ENCODE measurements around the gene PSMB4. TPM values are rescaled to one million over a fixed set of nuclear protein-coding genes. Genes with fewer than 3 reads are reported as not detected.
"Not testable (repeated sequence)": the region's sequence is repeated elsewhere in the genome, so short reads cannot be mapped to it uniquely, and the experiment has no call there.

The PSMB4 gene
- total RNA-seq (344 TPM), polyA plus RNA-seq (10 to 100 TPM; 79.4 to 99.1 (median 91.0) TPM)

GRCh38 chr1:151399324-151400171 lies at the start of gene PSMB4:
Gene PSMB4 (plus strand): TSS chr1:151399573. CDS start chr1:151399588, 15 bp downstream.
- H3K36me3 Mint-ChIP-seq: peaks cover 25% of the 10 kb centered on the region
- H3K4me1 Mint-ChIP-seq: peaks cover 5 to 37% (median 26%) of the 10 kb centered on the region in 4 donors
- Histone ChIP-seq H3K27ac (ENCODE audit: insufficient read depth, low read length, poor library complexity, severe bottlenecking) (peak within 1 kb of the TSS; percentile 92), H3K4me3 (ENCODE audit: low read depth, low read length) (peak within 1 kb of the TSS; percentile 96), H3K9me3 (ENCODE audit: control insufficient read depth in 2 of 2, low read length in 2 of 2) (no peaks in the 10 kb centered on the region), H3K36me3 (ENCODE audit: control insufficient read depth, insufficient read depth, low read length) (peaks cover 27% of the 10 kb centered on the region), H3K27me3 (ENCODE audit: control insufficient read depth, insufficient read depth, low read length) (no peaks in the 10 kb centered on the region), H3K4me1 (ENCODE audit: control insufficient read depth, insufficient read depth, low read length, poor library complexity, severe bottlenecking) (peaks cover 16% of the 10 kb centered on the region)
- H3K9me3 Mint-ChIP-seq: no peaks in the 10 kb centered on the region
- peaks cover 8% of the 10 kb centered on the region for H3K27me3 Mint-ChIP-seq
- DNase-seq: peak; percentile 80 to 95 (median 91)
- H3K27ac Mint-ChIP-seq: peak within 1 kb of the TSS; percentile 97 to 100 (median 98)
- ATAC-seq (ENCODE audit: low read depth in 2 of 2): peak; percentile 91 to 93
- H3K4me3 Mint-ChIP-seq: peak within 1 kb of the TSS; percentile 87 to 93 (median 92)

GRCh38 chr1:151350323-151350722 lies 49.0 kb upstream of the PSMB4 start:
- not testable (repeated sequence) for H3K27ac ChIP-seq (ENCODE audit: insufficient read depth, low read length, poor library complexity, severe bottlenecking); H3K27me3 ChIP-seq (ENCODE audit: control insufficient read depth, insufficient read depth, low read length); H3K27me3 Mint-ChIP-seq; ATAC-seq (ENCODE audit: low read depth in 2 of 2); H3K4me3 ChIP-seq (ENCODE audit: low read depth, low read length); H3K9me3 Mint-ChIP-seq; H3K9me3 ChIP-seq (ENCODE audit: control insufficient read depth in 2 of 2, low read length in 2 of 2); H3K27ac Mint-ChIP-seq; H3K36me3 Mint-ChIP-seq; DNase-seq; H3K36me3 ChIP-seq (ENCODE audit: control insufficient read depth, insufficient read depth, low read length)
- peaks cover 5 to 30% (median 18%) of the 10 kb centered on the region in 4 donors for H3K4me1 Mint-ChIP-seq
- peak overlapping the region in 1 of 4 donors; percentile 15 for H3K4me3 Mint-ChIP-seq
- peaks cover 21% of the 10 kb centered on the region for H3K4me1 ChIP-seq (ENCODE audit: control insufficient read depth, insufficient read depth, low read length, poor library complexity, severe bottlenecking)

- Mint-ChIP-seq H3K27ac (no peak overlapping the region), H3K9me3 (peaks cover 0 to 2% (median 0%) of the 10 kb centered on the region in 7 donors), H3K27me3 (no peaks in the 10 kb centered on the region), H3K36me3 (peaks cover 2% of the 10 kb centered on the region), H3K4me3 (no peak overlapping the region), H3K4me1 (peaks cover 3 to 12% (median 6%) of the 10 kb centered on the region in 4 donors)
- Histone ChIP-seq H3K4me3 (ENCODE audit: low read depth, low read length) (no peak overlapping the region), H3K27ac (ENCODE audit: insufficient read depth, low read length, poor library complexity, severe bottlenecking) (no peak overlapping the region), H3K36me3 (ENCODE audit: control insufficient read depth, insufficient read depth, low read length) (no peaks in the 10 kb centered on the region), H3K9me3 (ENCODE audit: control insufficient read depth in 2 of 2, low read length in 2 of 2) (no peaks in the 10 kb centered on the region), H3K4me1 (ENCODE audit: control insufficient read depth, insufficient read depth, low read length, poor library complexity, severe bottlenecking) (peaks cover 6% of the 10 kb centered on the region), H3K27me3 (ENCODE audit: control insufficient read depth, insufficient read depth, low read length) (no peaks in the 10 kb centered on the region)
- DNase-seq (no peak), ATAC-seq (ENCODE audit: low read depth in 2 of 2) (no peak)
Measured at GRCh38 chr1:151352021-151352718, 47.2 kb upstream of the PSMB4 start.

- Mint-ChIP-seq H3K4me3 (no peak overlapping the region), H3K36me3 (no peaks in the 10 kb centered on the region), H3K4me1 (no peaks in the 10 kb centered on the region), H3K27ac (no peak overlapping the region), H3K9me3 (peaks cover 0 to 4% (median 0%) of the 10 kb centered on the region in 7 donors), H3K27me3 (no peaks in the 10 kb centered on the region)
- DNase-seq (no peak), ATAC-seq (ENCODE audit: low read depth in 2 of 2) (no peak)
- no peaks in the 10 kb centered on the region for H3K9me3 ChIP-seq (ENCODE audit: control insufficient read depth in 2 of 2, low read length in 2 of 2)
- H3K4me1 ChIP-seq (ENCODE audit: control insufficient read depth, insufficient read depth, low read length, poor library complexity, severe bottlenecking): no peaks in the 10 kb centered on the region
- H3K27ac ChIP-seq (ENCODE audit: insufficient read depth, low read length, poor library complexity, severe bottlenecking): no peak overlapping the region
- no peaks in the 10 kb centered on the region for H3K36me3 ChIP-seq (ENCODE audit: control insufficient read depth, insufficient read depth, low read length)
- H3K27me3 ChIP-seq (ENCODE audit: control insufficient read depth, insufficient read depth, low read length): no peaks in the 10 kb centered on the region
- no peak overlapping the region for H3K4me3 ChIP-seq (ENCODE audit: low read depth, low read length)
Measured at GRCh38 chr1:151356696-151357095, 42.7 kb upstream of the PSMB4 start.

- Histone ChIP-seq H3K27me3 (ENCODE audit: control insufficient read depth, insufficient read depth, low read length) (no peaks in the 10 kb centered on the region), H3K27ac (ENCODE audit: insufficient read depth, low read length, poor library complexity, severe bottlenecking) (no peak overlapping the region), H3K9me3 (ENCODE audit: control insufficient read depth in 2 of 2, low read length in 2 of 2) (peaks cover 3 to 10% of the 10 kb centered on the region in 2 experiments), H3K4me1 (ENCODE audit: control insufficient read depth, insufficient read depth, low read length, poor library complexity, severe bottlenecking) (no peaks in the 10 kb centered on the region), H3K36me3 (ENCODE audit: control insufficient read depth, insufficient read depth, low read length) (no peaks in the 10 kb centered on the region), H3K4me3 (ENCODE audit: low read depth, low read length) (no peak overlapping the region)
- Mint-ChIP-seq H3K4me3 (peak overlapping the region in 1 of 4 donors; percentile 38), H3K36me3 (no peaks in the 10 kb centered on the region), H3K9me3 (peaks cover 0 to 10% (median 2%) of the 10 kb centered on the region in 7 donors), H3K4me1 (no peaks in the 10 kb centered on the region), H3K27me3 (no peaks in the 10 kb centered on the region), H3K27ac (no peak overlapping the region)
- no peak for ATAC-seq (ENCODE audit: low read depth in 2 of 2)
- DNase-seq: no peak
Measured at GRCh38 chr1:151361883-151362282, 37.5 kb upstream of the PSMB4 start.

- Mint-ChIP-seq H3K27me3 (no peaks in the 10 kb centered on the region), H3K9me3 (peaks cover 0 to 10% (median 2%) of the 10 kb centered on the region in 7 donors), H3K4me3 (no peak overlapping the region), H3K4me1 (no peaks in the 10 kb centered on the region), H3K27ac (no peak overlapping the region), H3K36me3 (no peaks in the 10 kb centered on the region)
- Histone ChIP-seq H3K36me3 (ENCODE audit: control insufficient read depth, insufficient read depth, low read length) (no peaks in the 10 kb centered on the region), H3K4me1 (ENCODE audit: control insufficient read depth, insufficient read depth, low read length, poor library complexity, severe bottlenecking) (no peaks in the 10 kb centered on the region), H3K4me3 (ENCODE audit: low read depth, low read length) (no peak overlapping the region), H3K27ac (ENCODE audit: insufficient read depth, low read length, poor library complexity, severe bottlenecking) (no peak overlapping the region), H3K9me3 (ENCODE audit: control insufficient read depth in 2 of 2, low read length in 2 of 2) (peaks cover 3 to 10% of the 10 kb centered on the region in 2 experiments), H3K27me3 (ENCODE audit: control insufficient read depth, insufficient read depth, low read length) (no peaks in the 10 kb centered on the region)
- ATAC-seq (ENCODE audit: low read depth in 2 of 2) (no peak), DNase-seq (no peak)
Measured at GRCh38 chr1:151362308-151363155, 36.8 kb upstream of the PSMB4 start.

GRCh38 chr1:151364996-151365395 lies 34.4 kb upstream of the PSMB4 start:
- no peaks in the 10 kb centered on the region for H3K36me3 Mint-ChIP-seq
- Histone ChIP-seq H3K4me3 (ENCODE audit: low read depth, low read length) (no peak overlapping the region), H3K27ac (ENCODE audit: insufficient read depth, low read length, poor library complexity, severe bottlenecking) (no peak overlapping the region), H3K27me3 (ENCODE audit: control insufficient read depth, insufficient read depth, low read length) (no peaks in the 10 kb centered on the region), H3K9me3 (ENCODE audit: control insufficient read depth in 2 of 2, low read length in 2 of 2) (peaks cover 3 to 10% of the 10 kb centered on the region in 2 experiments), H3K36me3 (ENCODE audit: control insufficient read depth, insufficient read depth, low read length) (no peaks in the 10 kb centered on the region), H3K4me1 (ENCODE audit: control insufficient read depth, insufficient read depth, low read length, poor library complexity, severe bottlenecking) (no peaks in the 10 kb centered on the region)
- DNase-seq (no peak), ATAC-seq (ENCODE audit: low read depth in 2 of 2) (no peak)
- peaks cover 0 to 10% (median 2%) of the 10 kb centered on the region in 7 donors for H3K9me3 Mint-ChIP-seq
- H3K27me3 Mint-ChIP-seq: no peaks in the 10 kb centered on the region
- H3K4me3 Mint-ChIP-seq: no peak overlapping the region
- H3K27ac Mint-ChIP-seq: no peak overlapping the region
- no peaks in the 10 kb centered on the region for H3K4me1 Mint-ChIP-seq

Measured in CD4-positive, CD25-positive, alpha-beta regulatory T cell (primary cell).